Head of caudate nucleus (tissue), 42 donors: Measurements from ENCODE around the gene ALPI.
"Not testable (repeated sequence)": the region's sequence is repeated elsewhere in the genome, so short reads cannot be mapped to it uniquely, and the experiment has no call there.

ENCODE experiments used
- DNase-seq, 42 donors: peaks; one replicate each; pipeline versions ENCODE4 v3.0.0 to v3.0.0-alpha.2; 2020 to 2021; ENCODE audit warnings: mixed read lengths in 7 of 42
- intact Hi-C: fragments of 100-400 bp; cut with DNase I; formaldehyde crosslinking; loops from one replicate; pipeline ENCODE4 v1.15.0; 2022

ALPI gene

GRCh38 chr2:232419245-232420072 lies 36.5 kb upstream of the ALPI start:
- intact Hi-C loops = no loop called here
- no peak for DNase-seq

GRCh38 chr2:232420073-232420454 lies 35.9 kb upstream of the ALPI start:
- intact Hi-C loops = no loop called here

GRCh38 chr2:232420463-232421188 lies 35.3 kb upstream of the ALPI start:
- intact Hi-C loops = no loop called here
- no peak for DNase-seq

More at GRCh38 chr2:232420073-232420454, 35.9 kb upstream of the ALPI start:
- DNase-seq = no peak

GRCh38 chr2:232421189-232421785 lies 34.7 kb upstream of the ALPI start:
- intact Hi-C loops = no loop called here
- no peak for DNase-seq

- DNase-seq = no peak
- intact Hi-C loops = no loop called here
These were observed 33.9 kb upstream of the ALPI start for GRCh38 chr2:232422051-232422450.

- DNase-seq, intact Hi-C loops: not testable (repeated sequence)
These were observed 33.0 kb upstream of the ALPI start for GRCh38 chr2:232422996-232423395.

GRCh38 chr2:232423407-232423806 lies 32.5 kb upstream of the ALPI start:
- intact Hi-C loops, DNase-seq: not testable (repeated sequence)

- no peak for DNase-seq
- intact Hi-C loops = loop anchor here (10.0 kb wide), 1 partner anchor 97 kb away; no protein-coding TSS in a partner anchor
These were observed 24.0 kb upstream of the ALPI start for GRCh38 chr2:232431705-232432590.

- DNase-seq = no peak
- intact Hi-C loops = loop anchor here (10.0 kb wide), 1 partner anchor 98 kb away; no protein-coding TSS in a partner anchor
These were observed 23.3 kb upstream of the ALPI start for GRCh38 chr2:232432598-232433184.

- DNase-seq = not testable (repeated sequence)
- intact Hi-C loops = loop anchor here (10.0 kb wide), 1 partner anchor 99 kb away; no protein-coding TSS in a partner anchor
These were observed 22.3 kb upstream of the ALPI start for GRCh38 chr2:232433622-232434021.

GRCh38 chr2:232434091-232434490 lies 21.9 kb upstream of the ALPI start:
- DNase-seq = no peak
- intact Hi-C loops = loop anchor here (10.0 kb wide), 1 partner anchor 99 kb away; no protein-coding TSS in a partner anchor

GRCh38 chr2:232434563-232435374 lies 21.2 kb upstream of the ALPI start:
- no peak for DNase-seq
- intact Hi-C loops = loop anchor here (5.0 to 10.0 kb wide), 2 partner anchors 100 to 527 kb away; no protein-coding TSS in a partner anchor

- intact Hi-C loops = loop anchor here (5.0 to 10.0 kb wide), 2 partner anchors 101 to 528 kb away; no protein-coding TSS in a partner anchor
- DNase-seq = no peak
These were observed 20.6 kb upstream of the ALPI start for GRCh38 chr2:232435375-232435648.

- no peak for DNase-seq
- intact Hi-C loops = loop anchor here (5.0 to 10.0 kb wide), 2 partner anchors 101 to 529 kb away; no protein-coding TSS in a partner anchor
These were observed 20.1 kb upstream of the ALPI start for GRCh38 chr2:232435805-232436204.

GRCh38 chr2:232436381-232437194 lies 19.4 kb upstream of the ALPI start:
- intact Hi-C loops = loop anchor here (5.0 to 10.0 kb wide), 2 partner anchors 102 to 529 kb away; no protein-coding TSS in a partner anchor
- no peak for DNase-seq

GRCh38 chr2:232437195-232437571 lies 18.8 kb upstream of the ALPI start:
- intact Hi-C loops = loop anchor here (5.0 to 10.0 kb wide), 2 partner anchors 102 to 530 kb away; no protein-coding TSS in a partner anchor
- DNase-seq = no peak
